Mammary epithelial cell (primary cell): ENCODE data around the gene INPP4B.

Experiments
- CTCF ChIP-seq, 2 donors: IDR thresholded peaks in 1 of 2; conservative IDR thresholded peaks in 1 of 2; 2 replicates each; pipeline ENCODE4 v1.5.1; 2011 to 2012; ENCODE audit warnings: inconsistent platforms in 2 of 2, low read length in 2 of 2, mild to moderate bottlenecking in 2 of 2, control low read depth in 1 of 2, low read depth in 1 of 2; ENCODE audit not compliant: insufficient read depth in 1 of 2; ENCODE audit errors: extremely low read depth in 1 of 2
- EZH2 ChIP-seq: IDR thresholded peaks from 2 replicates; pipeline ENCODE4 v1.6.1; 2012; ENCODE audit warnings: low read length, inconsistent platforms, borderline replicate concordance

DNA sequence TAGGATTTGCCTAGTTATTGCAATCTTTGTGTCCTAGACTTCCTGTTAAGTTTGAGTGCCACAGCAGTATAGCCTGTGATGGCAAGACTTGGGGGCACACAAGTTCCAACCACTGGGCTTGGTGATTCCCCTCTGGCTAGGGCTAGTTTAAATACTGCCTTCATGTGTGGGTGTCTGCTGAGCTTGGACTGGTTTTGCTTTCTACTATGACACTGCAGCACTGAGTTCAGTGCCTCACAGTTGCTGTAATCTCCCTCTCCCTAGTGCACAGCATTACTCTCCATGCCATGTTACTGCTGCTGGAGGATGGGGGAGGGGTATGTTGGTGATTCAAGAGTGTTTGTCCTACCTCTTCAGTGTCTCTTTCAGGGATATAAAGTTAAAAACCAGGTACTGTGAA lies 830.1 kb downstream of the INPP4B start:
- no peak for TF ChIP-seq CTCF (conservative IDR thresholded peaks at IDR 0.05 in 1 of 2, IDR thresholded peaks at IDR 0.05 in 1 of 2; ENCODE audit: extremely low read depth in 1 of 2, insufficient read depth in 1 of 2, low read depth in 1 of 2, low read length in 2 of 2)
- TF ChIP-seq EZH2, result no peak
